WI38 (cell line): ENCODE results near the gene CDCA4.
A peak's percentile ranks its signal among the peaks of the same experiment; 100 is the strongest.

ENCODE experiments used
- H3K4me3 ChIP-seq: 2 replicates; pipeline ENCODE4 v1.5.1; 2011; ENCODE audit warnings: low read depth, mild to moderate bottlenecking, control low read depth, low read length
- CTCF ChIP-seq: IDR thresholded peaks from 2 replicates; pipeline ENCODE4 v1.5.1; 2012; ENCODE audit warnings: low read depth, mild to moderate bottlenecking, control low read depth, low read length

Gene CDCA4

GRCh38 chr14:105020815-105021655 lies at the start of gene CDCA4:
Gene CDCA4, minus strand, starts transcription at chr14:105021083. Its CDS starts 9,154 bp downstream, at chr14:105011929.
- peak within 1 kb of the TSS; percentile 72 for H3K4me3 ChIP-seq
- TF ChIP-seq CTCF = no peak

- H3K4me3 ChIP-seq = no peak overlapping the region
- no peak for TF ChIP-seq CTCF
Observed at GRCh38 chr14:105069871-105070759, 49.2 kb upstream of the CDCA4 start.

GRCh38 chr14:105069522-105069870 lies 48.6 kb upstream of the CDCA4 start:
- no peak overlapping the region for H3K4me3 ChIP-seq
- no peak for TF ChIP-seq CTCF

GRCh38 chr14:105068818-105069217 lies 47.9 kb upstream of the CDCA4 start:
- no peak for TF ChIP-seq CTCF
- no peak overlapping the region for H3K4me3 ChIP-seq

GRCh38 chr14:105067969-105068301 lies 47.1 kb upstream of the CDCA4 start:
- no peak overlapping the region for H3K4me3 ChIP-seq
- no peak for TF ChIP-seq CTCF

GRCh38 chr14:105067140-105067968 lies 46.5 kb upstream of the CDCA4 start:
- H3K4me3 ChIP-seq = no peak overlapping the region
- no peak for TF ChIP-seq CTCF
